Sigmoid colon (tissue), 4 donors: ENCODE measurements around the gene PAPOLG.

ENCODE experiments used
- POLR2A ChIP-seq, 2 donors: fragments of 450-650 bp; IDR thresholded peaks; one replicate each; pipeline ENCODE4 v1.6.1; 2016; ENCODE audit warnings: antibody characterized with exemption in 2 of 2, mild to moderate bottlenecking in 2 of 2, moderate library complexity in 2 of 2
- POLR2AphosphoS5 ChIP-seq, 4 donors: sonication (generic); formaldehyde crosslinking; IDR thresholded peaks; one replicate each; pipeline ENCODE4 v1.6.1; 2017; ENCODE audit warnings: antibody characterized with exemption in 4 of 4

DNA sequence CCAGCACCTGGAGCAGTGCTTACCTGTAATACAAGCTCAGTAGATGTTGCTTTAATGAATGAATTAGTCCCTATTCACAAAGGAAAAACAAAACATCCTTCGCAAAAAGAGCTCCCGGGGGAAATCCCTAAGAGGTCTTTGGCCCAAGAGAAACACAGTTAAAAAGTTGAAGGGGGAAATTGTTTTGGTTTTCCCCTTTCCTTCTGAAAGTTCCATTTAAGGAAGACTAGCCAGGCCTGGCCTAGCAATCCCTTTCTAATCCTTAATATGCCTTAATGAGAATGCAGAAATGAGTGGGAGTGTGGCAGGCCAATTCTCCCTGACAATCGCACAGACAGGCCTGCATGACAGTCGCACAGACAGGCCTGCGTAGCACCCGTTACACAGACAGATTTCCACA, 91.8 kb downstream of the PAPOLG start:
- no peak for TF ChIP-seq POLR2A (IDR thresholded peaks at IDR 0.05)
- TF ChIP-seq POLR2AphosphoS5 (IDR thresholded peaks at IDR 0.05) = no peak
